RWPE2 (cell line): ENCODE data around the gene GMDS.

Experiments used
- ATAC-seq: fragments of 200-7000 bp; cut with Tn5 transposase; 3 replicates; pipeline ENCODE4 v1.9.1; 2021; ENCODE audit warnings: low read depth
- DNase-seq: peaks from one replicate; pipeline ENCODE4 v3.0.0-alpha.2; 2020; ENCODE audit warnings: low spot score
- H3K27ac ChIP-seq: fragments of 450-650 bp; 2 replicates; pipeline ENCODE4 v1.5.1; 2017; ENCODE audit warnings: mild to moderate bottlenecking; ENCODE audit not compliant: poor library complexity, severe bottlenecking
- H3K27me3 ChIP-seq: fragments of 250-450 bp; sonication (Bioruptor Pico); 2 replicates; pipeline ENCODE4 v1.5.1; 2021; ENCODE audit warnings: mild to moderate bottlenecking, moderate library complexity; ENCODE audit not compliant: insufficient read depth, poor library complexity, severe bottlenecking
- H3K36me3 ChIP-seq: fragments of 250-450 bp; sonication (Bioruptor Pico); 2 replicates; pipeline ENCODE4 v1.5.1; 2020; ENCODE audit warnings: low read depth, mild to moderate bottlenecking, moderate library complexity
- H3K4me1 ChIP-seq: fragments of 250-450 bp; sonication (Bioruptor Pico); 2 replicates; pipeline ENCODE4 v1.5.1; 2021; ENCODE audit warnings: mild to moderate bottlenecking, moderate library complexity; ENCODE audit not compliant: insufficient read depth, poor library complexity, severe bottlenecking
- H3K4me3 ChIP-seq: fragments of 250-450 bp; sonication (Bioruptor Pico); 2 replicates; pipeline ENCODE4 v1.5.1; 2021; ENCODE audit warnings: mild to moderate bottlenecking, moderate library complexity; ENCODE audit not compliant: severe bottlenecking
- H3K9me3 ChIP-seq: fragments of 250-450 bp; sonication (Bioruptor Pico); 2 replicates; pipeline ENCODE4 v1.5.1; 2021; ENCODE audit warnings: mild to moderate bottlenecking, moderate library complexity; ENCODE audit not compliant: severe bottlenecking
- CTCF ChIP-seq: fragments of 450-650 bp; IDR thresholded peaks from one replicate; pipeline ENCODE4 v1.5.1; 2017; ENCODE audit warnings: mild to moderate bottlenecking, moderate library complexity; ENCODE audit not compliant: poor library complexity, severe bottlenecking

Gene GMDS

GRCh38 chr6:1702580-1703051 lies 542.8 kb downstream of the GMDS start:
- TF ChIP-seq CTCF, result no peak
- Histone ChIP-seq H3K27ac (peak overlapping the region; percentile 55), H3K36me3 (no peaks in the 10 kb centered on the region), H3K4me1 (peaks cover 26% of the 10 kb centered on the region), H3K4me3 (no peak overlapping the region), H3K27me3 (no peaks in the 10 kb centered on the region), H3K9me3 (no peaks in the 10 kb centered on the region)
- ATAC-seq (no peak), DNase-seq (no peak)

DNA sequence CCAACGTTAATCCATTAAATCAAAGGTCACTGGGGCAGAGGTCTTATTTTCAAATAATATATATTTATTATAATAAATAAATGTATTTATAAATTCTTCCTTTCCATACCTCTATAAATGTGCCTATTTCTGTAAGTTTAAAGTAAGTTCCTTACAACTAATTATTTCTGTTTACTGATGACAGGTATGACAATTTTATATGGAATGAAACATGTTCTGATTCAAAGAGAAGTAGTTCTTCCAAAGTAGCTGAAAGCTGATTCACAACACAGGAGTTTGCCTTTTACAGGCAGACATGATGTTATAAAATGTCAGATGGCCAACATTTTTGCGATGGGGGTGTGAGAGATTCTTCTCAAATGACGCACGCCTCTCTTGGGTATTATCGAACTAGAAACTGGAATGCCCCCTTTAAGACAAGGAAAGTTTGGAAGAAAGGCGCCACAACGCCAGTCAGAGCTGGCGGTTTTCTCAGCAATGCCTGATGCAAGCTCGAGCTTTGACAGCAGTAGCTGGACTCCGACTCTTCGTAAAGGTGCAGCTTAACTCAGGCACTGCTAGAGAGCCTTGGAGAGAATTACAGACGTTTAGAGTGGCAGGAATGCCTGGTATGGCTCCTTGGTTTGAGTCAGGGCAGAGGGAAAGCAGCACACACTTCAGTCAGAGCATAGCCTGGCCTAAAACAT lies 543.6 kb downstream of the GMDS start:
- Histone ChIP-seq H3K4me1 (peaks cover 26% of the 10 kb centered on the region), H3K9me3 (no peaks in the 10 kb centered on the region), H3K4me3 (no peak overlapping the region), H3K36me3 (no peaks in the 10 kb centered on the region), H3K27me3 (no peaks in the 10 kb centered on the region), H3K27ac (peak overlapping the region; percentile 55)
- no peak for TF ChIP-seq CTCF
- DNase-seq (no peak), ATAC-seq (peak; percentile 74)

DNA sequence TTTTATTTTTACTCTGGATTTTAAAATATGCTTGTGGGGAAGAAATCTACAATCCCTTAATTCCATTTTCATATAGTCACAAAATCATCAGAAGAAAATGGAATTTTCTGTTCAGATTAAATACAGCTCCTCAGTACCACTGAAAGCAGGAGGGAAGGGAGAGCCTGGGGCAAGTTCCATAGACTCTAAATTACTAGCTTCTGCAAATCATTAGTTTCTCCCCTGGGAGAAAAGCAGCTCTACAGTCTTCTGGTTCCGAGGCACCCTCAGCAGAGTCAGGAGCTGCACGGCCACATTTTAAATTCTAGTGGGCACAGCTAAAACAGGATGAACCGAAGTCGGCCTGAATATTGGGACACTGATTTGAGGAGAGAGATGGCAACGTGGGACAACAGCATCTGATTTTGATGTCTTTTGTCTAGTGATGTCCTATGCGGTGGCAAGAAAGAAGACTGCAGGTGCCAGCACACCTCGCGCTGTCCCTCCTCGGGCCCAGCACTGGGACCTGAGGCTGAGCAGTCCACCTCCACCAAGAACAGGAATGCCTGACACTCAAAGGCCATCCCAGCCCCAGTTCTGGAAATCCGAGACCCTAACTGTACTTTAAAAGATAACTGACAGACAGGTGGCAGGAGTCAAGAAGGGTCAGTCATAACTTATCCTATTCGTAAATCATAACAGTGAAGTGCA lies 545.0 kb downstream of the GMDS start:
- TF ChIP-seq CTCF, result no peak
- Histone ChIP-seq H3K4me3 (no peak overlapping the region), H3K4me1 (peaks cover 26% of the 10 kb centered on the region), H3K36me3 (no peaks in the 10 kb centered on the region), H3K27me3 (no peaks in the 10 kb centered on the region), H3K27ac (no peak overlapping the region), H3K9me3 (no peaks in the 10 kb centered on the region)
- no peak for DNase-seq
- no peak for ATAC-seq

GRCh38 chr6:1698527-1698926 lies 546.9 kb downstream of the GMDS start:
- no peaks in the 10 kb centered on the region for H3K9me3 ChIP-seq
- no peak for ATAC-seq
- no peak overlapping the region for H3K4me3 ChIP-seq
- no peak for DNase-seq
- no peaks in the 10 kb centered on the region for H3K36me3 ChIP-seq
- H3K27ac ChIP-seq, result no peak overlapping the region
- peaks cover 23% of the 10 kb centered on the region for H3K4me1 ChIP-seq
- no peaks in the 10 kb centered on the region for H3K27me3 ChIP-seq
- peak; percentile 8 for TF ChIP-seq CTCF
